Measurements from ENCODE around the gene KHDRBS2. TPM values are rescaled to one million over a fixed set of nuclear protein-coding genes. Genes with fewer than 3 reads are reported as not detected.

The KHDRBS2 gene
- total RNA-seq, 1 donor, result not detected

- TF ChIP-seq, protein P1, sequence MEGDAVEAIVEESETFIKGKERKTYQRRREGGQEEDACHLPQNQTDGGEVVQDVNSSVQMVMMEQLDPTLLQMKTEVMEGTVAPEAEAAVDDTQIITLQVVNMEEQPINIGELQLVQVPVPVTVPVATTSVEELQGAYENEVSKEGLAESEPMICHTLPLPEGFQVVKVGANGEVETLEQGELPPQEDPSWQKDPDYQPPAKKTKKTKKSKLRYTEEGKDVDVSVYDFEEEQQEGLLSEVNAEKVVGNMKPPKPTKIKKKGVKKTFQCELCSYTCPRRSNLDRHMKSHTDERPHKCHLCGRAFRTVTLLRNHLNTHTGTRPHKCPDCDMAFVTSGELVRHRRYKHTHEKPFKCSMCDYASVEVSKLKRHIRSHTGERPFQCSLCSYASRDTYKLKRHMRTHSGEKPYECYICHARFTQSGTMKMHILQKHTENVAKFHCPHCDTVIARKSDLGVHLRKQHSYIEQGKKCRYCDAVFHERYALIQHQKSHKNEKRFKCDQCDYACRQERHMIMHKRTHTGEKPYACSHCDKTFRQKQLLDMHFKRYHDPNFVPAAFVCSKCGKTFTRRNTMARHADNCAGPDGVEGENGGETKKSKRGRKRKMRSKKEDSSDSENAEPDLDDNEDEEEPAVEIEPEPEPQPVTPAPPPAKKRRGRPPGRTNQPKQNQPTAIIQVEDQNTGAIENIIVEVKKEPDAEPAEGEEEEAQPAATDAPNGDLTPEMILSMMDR (IDR thresholded peaks at IDR 0.05; ENCODE audit: insufficient read depth, low read length), result no peak
- H3K4me3 ChIP-seq (ENCODE audit: low read depth, low read length), result no peak overlapping the region
- no peak for DNase-seq (ENCODE audit: low read depth)
Observed at GRCh38 chr6:62102387-62102786, 183.6 kb downstream of the KHDRBS2 start.

DNA sequence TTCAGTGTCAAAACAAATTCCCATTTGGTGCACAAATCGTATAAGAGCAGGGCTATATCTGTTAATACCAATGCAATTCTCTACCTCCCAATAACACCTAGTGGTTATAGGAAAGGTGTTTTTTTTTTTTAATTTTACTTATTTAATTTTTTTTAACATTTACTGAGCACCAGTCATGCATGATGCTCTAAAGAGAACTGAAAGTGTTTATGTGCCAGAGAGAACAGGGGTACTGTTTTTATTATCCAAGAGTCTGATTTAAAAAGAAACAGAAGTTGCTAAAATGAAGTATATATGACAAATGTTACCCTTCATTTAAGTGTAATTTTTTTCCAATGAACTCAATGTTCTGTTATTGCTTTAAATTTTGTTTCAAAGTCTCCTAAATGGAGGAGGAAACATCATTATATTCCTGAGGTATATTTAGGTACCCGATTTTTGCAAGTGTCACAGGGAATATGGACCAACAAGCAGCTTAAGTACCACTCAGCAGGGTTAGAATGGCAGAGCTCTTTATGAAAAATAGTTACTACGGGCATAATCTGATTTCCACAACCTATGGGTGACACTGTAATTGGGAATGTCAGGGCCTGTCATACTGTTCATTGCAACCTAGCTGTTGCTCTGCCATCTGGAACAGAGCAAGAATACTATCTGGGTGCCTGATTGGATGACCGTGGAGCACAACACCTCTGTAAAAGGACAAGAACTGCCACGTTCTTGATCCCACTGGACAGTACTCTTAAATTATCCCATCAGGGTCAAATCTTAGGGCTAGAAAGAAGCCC, 195.4 kb downstream of the KHDRBS2 start:
- TF ChIP-seq, protein P1 (IDR thresholded peaks at IDR 0.05; ENCODE audit: insufficient read depth, low read length), result no peak
- DNase-seq (ENCODE audit: low read depth), result no peak
- H3K4me3 ChIP-seq (ENCODE audit: low read depth, low read length), result no peak overlapping the region

GRCh38 chr6:62089781-62090180, 196.2 kb downstream of the KHDRBS2 start:
- no peak for DNase-seq (ENCODE audit: low read depth)
- TF ChIP-seq, protein P1 (IDR thresholded peaks at IDR 0.05; ENCODE audit: insufficient read depth, low read length), result no peak
- H3K4me3 ChIP-seq (ENCODE audit: low read depth, low read length), result no peak overlapping the region

GRCh38 chr6:62086047-62086446, 200.0 kb downstream of the KHDRBS2 start:
- H3K4me3 ChIP-seq (ENCODE audit: low read depth, low read length), result no peak overlapping the region
- DNase-seq (ENCODE audit: low read depth), result no peak
- TF ChIP-seq, protein P1 (IDR thresholded peaks at IDR 0.05; ENCODE audit: insufficient read depth, low read length), result no peak

GRCh38 chr6:62075869-62076268, 210.2 kb downstream of the KHDRBS2 start:
- TF ChIP-seq, protein P1 (IDR thresholded peaks at IDR 0.05; ENCODE audit: insufficient read depth, low read length), result no peak

DNA sequence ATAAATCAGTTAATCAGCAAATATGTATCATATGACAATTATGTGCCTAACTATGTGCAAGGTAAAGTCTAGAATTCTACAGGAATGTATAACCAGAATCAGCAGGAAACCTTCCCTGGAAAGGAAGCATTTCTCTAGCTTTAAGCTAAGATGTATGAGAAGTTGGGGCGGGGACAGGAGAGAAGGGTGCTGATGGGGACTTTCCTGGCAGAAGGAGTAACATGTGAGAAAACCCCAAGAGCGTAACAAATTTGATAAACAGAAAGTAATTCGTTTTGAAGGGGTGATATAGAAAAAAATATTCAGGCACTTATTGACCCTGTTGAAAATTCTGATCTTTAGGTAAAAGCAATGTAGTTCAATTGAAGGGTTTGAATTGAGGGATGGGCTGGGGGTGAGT, 226.1 kb downstream of the KHDRBS2 start:
- TF ChIP-seq, protein P1 (IDR thresholded peaks at IDR 0.05; ENCODE audit: insufficient read depth, low read length), result no peak
- no peak for DNase-seq (ENCODE audit: low read depth)
- no peak overlapping the region for H3K4me3 ChIP-seq (ENCODE audit: low read depth, low read length)

More at GRCh38 chr6:62075869-62076268, 210.2 kb downstream of the KHDRBS2 start:
- no peak overlapping the region for H3K4me3 ChIP-seq (ENCODE audit: low read depth, low read length)
- DNase-seq (ENCODE audit: low read depth), result no peak

All from fibroblast of the aortic adventitia (primary cell).